Mesodermal cell (in vitro differentiated cells): ENCODE data around the gene TUBB.

ENCODE experiments used
- H3K27ac ChIP-seq: 2 replicates; pipeline ENCODE4 v1.7.0; 2013; ENCODE audit warnings: mild to moderate bottlenecking, low read depth, low read length, moderate library complexity; ENCODE audit not compliant: severe bottlenecking
- H3K36me3 ChIP-seq: 2 replicates; pipeline ENCODE4 v1.7.1; 2013; ENCODE audit warnings: mild to moderate bottlenecking, low read length, moderate library complexity; ENCODE audit not compliant: control insufficient read depth, insufficient read depth
- H3K4me1 ChIP-seq: one replicate; pipeline ENCODE4 v1.7.1; 2013; ENCODE audit warnings: mild to moderate bottlenecking, low read length; ENCODE audit not compliant: insufficient read depth, control insufficient read depth, poor library complexity, severe bottlenecking
- H3K4me3 ChIP-seq: 2 replicates; pipeline ENCODE4 v1.7.0; 2013; ENCODE audit warnings: low read length, control low read depth, mild to moderate bottlenecking; ENCODE audit not compliant: insufficient read depth, poor library complexity, severe bottlenecking; ENCODE audit errors: extremely low read depth
- H3K9me3 ChIP-seq: 2 replicates; pipeline ENCODE4 v1.7.1; 2013; ENCODE audit warnings: mild to moderate bottlenecking, low read length, moderate library complexity; ENCODE audit not compliant: control insufficient read depth
- WGBS, 2 experiments: methylation state at CpG; one replicate each; pipeline ENCODE4 v1.1.5; 2013; ENCODE audit warnings: missing lambda C conversion rate in 2 of 2; ENCODE audit not compliant: insufficient coverage in 2 of 2; 5-methylcytosine and 5-hydroxymethylcytosine counted together

TUBB gene

GRCh38 chr6:30766461-30767157, 46.5 kb downstream of the TUBB start:
- H3K4me3 ChIP-seq = no peak overlapping the region
- H3K4me1 ChIP-seq = peaks cover 68% of the 10 kb centered on the region
- no peaks in the 10 kb centered on the region for H3K36me3 ChIP-seq
- H3K27ac ChIP-seq = peak overlapping the region; percentile 30
- no peaks in the 10 kb centered on the region for H3K9me3 ChIP-seq
- 88 to 91% methylated on average over 4 to 6 of the region's 6 CpGs for WGBS, 2 experiments

GRCh38 chr6:30767158-30767943, 47.2 kb downstream of the TUBB start:
- no peaks in the 10 kb centered on the region for H3K36me3 ChIP-seq
- no peaks in the 10 kb centered on the region for H3K9me3 ChIP-seq
- peaks cover 67% of the 10 kb centered on the region for H3K4me1 ChIP-seq
- H3K27ac ChIP-seq = no peak overlapping the region
- WGBS, 2 experiments = 95 to 98% methylated on average over 6 to 7 of the region's 9 CpGs
- H3K4me3 ChIP-seq = no peak overlapping the region

GRCh38 chr6:30767944-30768301, 47.8 kb downstream of the TUBB start:
- no peak overlapping the region for H3K4me3 ChIP-seq
- WGBS, 2 experiments = 100% methylated on average over 1 of the region's 1 CpG
- peaks cover 65% of the 10 kb centered on the region for H3K4me1 ChIP-seq
- no peaks in the 10 kb centered on the region for H3K36me3 ChIP-seq
- H3K27ac ChIP-seq = no peak overlapping the region
- H3K9me3 ChIP-seq = no peaks in the 10 kb centered on the region

- Histone ChIP-seq H3K36me3 (no peaks in the 10 kb centered on the region), H3K27ac (peak overlapping the region; percentile 99), H3K9me3 (no peaks in the 10 kb centered on the region), H3K4me1 (peaks cover 61% of the 10 kb centered on the region), H3K4me3 (no peak overlapping the region)
- 88% methylated on average over 4 of the region's 4 CpGs; no CpG with 5 or more reads in 1 of the 2 experiments for WGBS, 2 experiments
Observed at GRCh38 chr6:30768634-30769087, 48.5 kb downstream of the TUBB start.

- Histone ChIP-seq H3K27ac (peak overlapping the region; percentile 99), H3K9me3 (no peaks in the 10 kb centered on the region), H3K4me3 (peak overlapping the region; percentile 6), H3K36me3 (no peaks in the 10 kb centered on the region), H3K4me1 (peaks cover 59% of the 10 kb centered on the region)
- WGBS, 2 experiments = 6 to 8% methylated on average over 8 to 9 of the region's 16 CpGs
Observed at GRCh38 chr6:30769088-30769852, 49.1 kb downstream of the TUBB start.

GRCh38 chr6:30769853-30770524, 49.8 kb downstream of the TUBB start:
- Histone ChIP-seq H3K9me3 (no peaks in the 10 kb centered on the region), H3K36me3 (no peaks in the 10 kb centered on the region), H3K4me1 (peaks cover 53% of the 10 kb centered on the region), H3K4me3 (no peak overlapping the region), H3K27ac (peak overlapping the region; percentile 99)
- WGBS, 2 experiments = 50 to 70% methylated on average over 4 to 5 of the region's 5 CpGs

GRCh38 chr6:30770592-30770991, 50.4 kb downstream of the TUBB start:
- Histone ChIP-seq H3K27ac (peak overlapping the region; percentile 99), H3K9me3 (no peaks in the 10 kb centered on the region), H3K4me1 (peaks cover 53% of the 10 kb centered on the region), H3K36me3 (no peaks in the 10 kb centered on the region), H3K4me3 (no peak overlapping the region)
- WGBS, 2 experiments = 100% methylated on average over 1 of the region's 3 CpGs

- H3K27ac ChIP-seq = no peak overlapping the region
- H3K36me3 ChIP-seq = no peaks in the 10 kb centered on the region
- no peaks in the 10 kb centered on the region for H3K9me3 ChIP-seq
- WGBS, 2 experiments = 96 to 100% methylated on average over 4 to 7 of the region's 8 CpGs
- H3K4me3 ChIP-seq = no peak overlapping the region
- peaks cover 35% of the 10 kb centered on the region for H3K4me1 ChIP-seq
Observed at GRCh38 chr6:30774701-30775100, 54.5 kb downstream of the TUBB start.
